MM.1S (cell line): ENCODE data around the gene WDR64.
"Not testable (repeated sequence)": the region's sequence is repeated elsewhere in the genome, so short reads cannot be mapped to it uniquely, and the experiment has no call there.

Source experiments
- DNase-seq: peaks from one replicate; pipeline ENCODE4 v3.0.0-alpha.2; 2015
- H2AFZ ChIP-seq: fragments of 300-600 bp; sonication (generic); 2 replicates; pipeline ENCODE4 v1.6.0; 2016; ENCODE audit warnings: antibody characterized with exemption, low read length
- H3F3A ChIP-seq: fragments of 300-600 bp; sonication (generic); 2 replicates; pipeline ENCODE4 v1.6.1; 2016; ENCODE audit warnings: mild to moderate bottlenecking, antibody characterized with exemption, low read length, moderate library complexity, mixed read lengths; ENCODE audit not compliant: insufficient read depth
- H3K27ac ChIP-seq: fragments of 300-600 bp; sonication (generic); 2 replicates; pipeline ENCODE4 v1.5.1; 2016; ENCODE audit warnings: mild to moderate bottlenecking, low read length
- H3K27me3 ChIP-seq: fragments of 300-600 bp; sonication (generic); replicated peaks from 2 replicates; pipeline ENCODE4 v1.6.0; 2016; ENCODE audit warnings: low read length; ENCODE audit not compliant: insufficient read depth
- H3K36me3 ChIP-seq: fragments of 300-600 bp; sonication (generic); replicated peaks from 2 replicates; pipeline ENCODE4 v1.6.1; 2016; ENCODE audit warnings: mild to moderate bottlenecking, low read length, mixed read lengths; ENCODE audit not compliant: insufficient read depth
- H3K4me1 ChIP-seq: fragments of 300-600 bp; sonication (generic); 2 replicates; pipeline ENCODE4 v1.6.1; 2016; ENCODE audit warnings: low read length, mixed read lengths
- H3K4me2 ChIP-seq: fragments of 300-600 bp; sonication (generic); 2 replicates; pipeline ENCODE4 v1.6.0; 2016; ENCODE audit warnings: low read depth, low read length
- H3K4me3 ChIP-seq: fragments of 300-600 bp; sonication (generic); 2 replicates; pipeline ENCODE4 v1.5.1; 2016; ENCODE audit warnings: low read length, mixed read lengths
- H3K79me2 ChIP-seq: fragments of 300-600 bp; sonication (generic); 2 replicates; pipeline ENCODE4 v1.6.1; 2016; ENCODE audit warnings: mixed run types, low read length, mixed read lengths
- H3K9ac ChIP-seq: fragments of 300-600 bp; sonication (generic); 2 replicates; pipeline ENCODE4 v1.6.1; 2016; ENCODE audit warnings: low read length, mixed read lengths
- H3K9me2 ChIP-seq: fragments of 300-600 bp; sonication (generic); replicated peaks from 2 replicates; pipeline ENCODE4 v1.6.1; 2016; ENCODE audit warnings: mild to moderate bottlenecking, low read length, mixed read lengths; ENCODE audit not compliant: insufficient read depth
- H3K9me3 ChIP-seq: fragments of 300-600 bp; sonication (generic); replicated peaks from 2 replicates; pipeline ENCODE4 v1.6.1; 2016; ENCODE audit warnings: mild to moderate bottlenecking, low read length, mixed read lengths; ENCODE audit not compliant: insufficient read depth
- H4K20me1 ChIP-seq: fragments of 300-600 bp; sonication (generic); 2 replicates; pipeline ENCODE4 v1.6.1; 2016; ENCODE audit warnings: mild to moderate bottlenecking, low read length, moderate library complexity, mixed read lengths; ENCODE audit not compliant: insufficient read depth
- CTCF ChIP-seq: fragments of 300-600 bp; sonication (generic); IDR thresholded peaks from 2 replicates; pipeline ENCODE4 v1.5.1; 2016; ENCODE audit warnings: antibody characterized with exemption, low read length, mixed read lengths
- EZH2 ChIP-seq: fragments of 300-600 bp; sonication (generic); optimal IDR thresholded peaks from 2 replicates; pipeline ENCODE3; 2017; ENCODE audit warnings: low read depth, mild to moderate bottlenecking, antibody characterized with exemption, low read length, mixed read lengths
- EZH2phosphoT487 ChIP-seq: fragments of 300-600 bp; sonication (generic); IDR thresholded peaks from 2 replicates; pipeline ENCODE4 v1.6.1; 2018; ENCODE audit warnings: antibody characterized with exemption, low read length

Gene WDR64

GRCh38 chr1:241730031-241730430, 78.0 kb downstream of the WDR64 start:
- Histone ChIP-seq H3K4me2 (no peak overlapping the region), H4K20me1 (no peaks in the 10 kb centered on the region), H3K9me3 (no peaks in the 10 kb centered on the region), H3F3A (no peaks in the 10 kb centered on the region), H3K79me2 (no peaks in the 10 kb centered on the region), H2AFZ (no peak overlapping the region), H3K4me3 (no peak overlapping the region), H3K9me2 (no peaks in the 10 kb centered on the region), H3K27me3 (no peaks in the 10 kb centered on the region), H3K27ac (no peak overlapping the region), H3K4me1 (no peaks in the 10 kb centered on the region), H3K9ac (no peak overlapping the region), H3K36me3 (no peaks in the 10 kb centered on the region)
- DNase-seq, result no peak
- TF ChIP-seq CTCF (no peak), EZH2phosphoT487 (no peak), EZH2 (no peak)

GRCh38 chr1:241733899-241734298, 81.8 kb downstream of the WDR64 start:
- H3K36me3 ChIP-seq, result no peaks in the 10 kb centered on the region
- no peak overlapping the region for H3K4me3 ChIP-seq
- no peak overlapping the region for H3K4me2 ChIP-seq
- H3K4me1 ChIP-seq, result no peaks in the 10 kb centered on the region
- TF ChIP-seq CTCF, result no peak
- no peak for TF ChIP-seq EZH2phosphoT487
- TF ChIP-seq EZH2, result no peak
- no peaks in the 10 kb centered on the region for H3K79me2 ChIP-seq
- no peak overlapping the region for H3K27ac ChIP-seq
- no peak overlapping the region for H2AFZ ChIP-seq
- H3K9me2 ChIP-seq, result no peaks in the 10 kb centered on the region
- H3K9ac ChIP-seq, result no peak overlapping the region
- H3F3A ChIP-seq, result no peaks in the 10 kb centered on the region
- H4K20me1 ChIP-seq, result no peaks in the 10 kb centered on the region
- no peak for DNase-seq
- no peaks in the 10 kb centered on the region for H3K9me3 ChIP-seq
- H3K27me3 ChIP-seq, result no peaks in the 10 kb centered on the region

- Histone ChIP-seq H3K27ac (no peak overlapping the region), H3K36me3 (no peaks in the 10 kb centered on the region), H3K9me3 (no peaks in the 10 kb centered on the region), H3K27me3 (no peaks in the 10 kb centered on the region), H3K4me1 (no peaks in the 10 kb centered on the region), H3K9ac (no peak overlapping the region), H4K20me1 (no peaks in the 10 kb centered on the region), H3K79me2 (no peaks in the 10 kb centered on the region), H3F3A (no peaks in the 10 kb centered on the region), H3K9me2 (no peaks in the 10 kb centered on the region), H2AFZ (no peak overlapping the region), H3K4me2 (no peak overlapping the region), H3K4me3 (no peak overlapping the region)
- no peak for DNase-seq
- TF ChIP-seq EZH2 (no peak), EZH2phosphoT487 (no peak), CTCF (no peak)
Observed at GRCh38 chr1:241734533-241734932, 82.5 kb downstream of the WDR64 start.

DNA sequence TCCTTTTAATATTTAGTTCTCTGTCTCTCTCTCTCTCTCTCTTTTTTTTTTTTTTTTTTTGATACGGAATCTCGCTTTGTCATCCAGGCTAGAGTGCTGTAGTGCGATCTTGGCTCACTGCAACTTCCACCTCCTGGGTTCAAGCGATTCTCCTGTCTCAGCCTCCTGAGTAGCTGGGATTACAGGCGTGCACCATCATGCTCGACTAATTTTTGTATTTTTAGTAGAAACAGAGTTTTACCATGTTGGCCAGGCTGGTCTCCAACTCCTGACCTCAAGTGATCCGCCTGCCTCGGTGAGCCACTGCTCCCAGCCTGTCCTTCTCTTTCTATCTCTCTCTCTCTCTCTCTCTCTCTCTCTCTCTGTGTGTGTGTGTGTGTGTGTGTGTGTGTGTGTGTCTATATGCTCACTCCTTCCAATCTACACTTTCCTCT, 83.4 kb downstream of the WDR64 start:
- not testable (repeated sequence) for H3K27ac ChIP-seq, H3K4me3 ChIP-seq, H4K20me1 ChIP-seq, H3K4me2 ChIP-seq, H3K4me1 ChIP-seq, H3K27me3 ChIP-seq, H3K79me2 ChIP-seq, DNase-seq, H2AFZ ChIP-seq, H3K9me2 ChIP-seq, H3K9ac ChIP-seq, H3F3A ChIP-seq, H3K36me3 ChIP-seq, H3K9me3 ChIP-seq
